Rectal smooth muscle tissue (tissue), 1 donor: ENCODE results near the gene ZNF181.
"Not testable (repeated sequence)": the region's sequence is repeated elsewhere in the genome, so short reads cannot be mapped to it uniquely, and the experiment has no call there.

ENCODE experiments used
- H3K27ac ChIP-seq: one replicate; pipeline ENCODE4 v1.7.0; 2013; ENCODE audit warnings: low read depth, low read length, inconsistent platforms
- H3K27me3 ChIP-seq: one replicate; pipeline ENCODE4 v1.7.0; 2013; ENCODE audit warnings: low read length; ENCODE audit not compliant: control insufficient read depth, insufficient read depth
- H3K36me3 ChIP-seq: one replicate; pipeline ENCODE4 v1.7.0; 2013; ENCODE audit warnings: low read length; ENCODE audit not compliant: control insufficient read depth, insufficient read depth
- H3K4me1 ChIP-seq: one replicate; pipeline ENCODE4 v1.7.0; 2013; ENCODE audit warnings: low read length; ENCODE audit not compliant: control insufficient read depth, insufficient read depth
- H3K4me3 ChIP-seq: one replicate; pipeline ENCODE4 v1.7.0; 2013; ENCODE audit warnings: low read length
- H3K9ac ChIP-seq: one replicate; pipeline ENCODE4 v1.7.0; 2013; ENCODE audit warnings: low read length

The ZNF181 gene

GRCh38 chr19:34733746-34734536 lies at the start of gene ZNF181:
ZNF181 (plus strand) TSS chr19:34734243; CDS start chr19:34735038, 795 bp downstream.
- Histone ChIP-seq H3K4me3 (peak within 1 kb of the TSS; percentile 89), H3K27ac (peak within 1 kb of the TSS; percentile 98), H3K36me3 (peaks cover 14% of the 10 kb centered on the region), H3K9ac (peak within 1 kb of the TSS; percentile 63), H3K27me3 (no peaks in the 10 kb centered on the region), H3K4me1 (peaks cover 3% of the 10 kb centered on the region)

GRCh38 chr19:34685266-34685665 lies 48.8 kb upstream of the ZNF181 start:
- H3K4me3 ChIP-seq, H3K27ac ChIP-seq, H3K9ac ChIP-seq, H3K27me3 ChIP-seq, H3K4me1 ChIP-seq: not testable (repeated sequence)
- H3K36me3 ChIP-seq, result peaks cover 21% of the 10 kb centered on the region

GRCh38 chr19:34686455-34686854 lies 47.6 kb upstream of the ZNF181 start:
- no peak overlapping the region for H3K4me3 ChIP-seq
- H3K27me3 ChIP-seq, result no peaks in the 10 kb centered on the region
- H3K27ac ChIP-seq, result no peak overlapping the region
- H3K4me1 ChIP-seq, result no peaks in the 10 kb centered on the region
- H3K36me3 ChIP-seq, result peaks cover 20% of the 10 kb centered on the region
- no peak overlapping the region for H3K9ac ChIP-seq

- Histone ChIP-seq H3K27ac (no peak overlapping the region), H3K9ac (no peak overlapping the region), H3K4me1 (no peaks in the 10 kb centered on the region), H3K36me3 (peaks cover 14% of the 10 kb centered on the region), H3K4me3 (no peak overlapping the region), H3K27me3 (no peaks in the 10 kb centered on the region)
Observed at GRCh38 chr19:34687348-34687747, 46.7 kb upstream of the ZNF181 start.

GRCh38 chr19:34688592-34688991 lies 45.5 kb upstream of the ZNF181 start:
- Histone ChIP-seq H3K4me3 (no peak overlapping the region), H3K4me1 (no peaks in the 10 kb centered on the region), H3K27me3 (no peaks in the 10 kb centered on the region), H3K9ac (no peak overlapping the region), H3K27ac (no peak overlapping the region), H3K36me3 (peaks cover 10% of the 10 kb centered on the region)

GRCh38 chr19:34690372-34690771 lies 43.7 kb upstream of the ZNF181 start:
- Histone ChIP-seq H3K4me3 (no peak overlapping the region), H3K4me1 (no peaks in the 10 kb centered on the region), H3K9ac (no peak overlapping the region), H3K36me3 (no peaks in the 10 kb centered on the region), H3K27ac (no peak overlapping the region), H3K27me3 (no peaks in the 10 kb centered on the region)

GRCh38 chr19:34692549-34692948 lies 41.5 kb upstream of the ZNF181 start:
- Histone ChIP-seq H3K4me3 (no peak overlapping the region), H3K36me3 (no peaks in the 10 kb centered on the region), H3K4me1 (no peaks in the 10 kb centered on the region), H3K27me3 (no peaks in the 10 kb centered on the region), H3K9ac (no peak overlapping the region), H3K27ac (no peak overlapping the region)

GRCh38 chr19:34707661-34708060 lies 26.4 kb upstream of the ZNF181 start:
- Histone ChIP-seq H3K27me3 (no peaks in the 10 kb centered on the region), H3K9ac (no peak overlapping the region), H3K4me1 (no peaks in the 10 kb centered on the region), H3K36me3 (no peaks in the 10 kb centered on the region), H3K27ac (no peak overlapping the region), H3K4me3 (no peak overlapping the region)

GRCh38 chr19:34711890-34712289 lies 22.2 kb upstream of the ZNF181 start:
- Histone ChIP-seq H3K27ac (no peak overlapping the region), H3K4me3 (no peak overlapping the region), H3K27me3 (no peaks in the 10 kb centered on the region), H3K36me3 (no peaks in the 10 kb centered on the region), H3K4me1 (no peaks in the 10 kb centered on the region), H3K9ac (no peak overlapping the region)

GRCh38 chr19:34712395-34713261 lies 21.4 kb upstream of the ZNF181 start:
- H3K4me3 ChIP-seq, result no peak overlapping the region
- H3K27me3 ChIP-seq, result no peaks in the 10 kb centered on the region
- no peak overlapping the region for H3K9ac ChIP-seq
- H3K27ac ChIP-seq, result no peak overlapping the region
- H3K36me3 ChIP-seq, result no peaks in the 10 kb centered on the region
- H3K4me1 ChIP-seq, result no peaks in the 10 kb centered on the region

GRCh38 chr19:34713262-34713637 lies 20.8 kb upstream of the ZNF181 start:
- Histone ChIP-seq H3K36me3 (no peaks in the 10 kb centered on the region), H3K9ac (no peak overlapping the region), H3K27me3 (no peaks in the 10 kb centered on the region), H3K4me3 (no peak overlapping the region), H3K4me1 (no peaks in the 10 kb centered on the region), H3K27ac (no peak overlapping the region)

- Histone ChIP-seq H3K4me1 (no peaks in the 10 kb centered on the region), H3K9ac (no peak overlapping the region), H3K27me3 (no peaks in the 10 kb centered on the region), H3K4me3 (no peak overlapping the region), H3K36me3 (no peaks in the 10 kb centered on the region), H3K27ac (no peak overlapping the region)
Observed at GRCh38 chr19:34715357-34715756, 18.7 kb upstream of the ZNF181 start.
